ENCODE data around the gene EMX2.

EMX2 gene

GRCh38 chr10:117532451-117533107, 10.0 kb upstream of the EMX2 start:
- DNase-seq: no peak

GRCh38 chr10:117533507-117534281, 8.9 kb upstream of the EMX2 start:
- DNase-seq: no peak

DNA sequence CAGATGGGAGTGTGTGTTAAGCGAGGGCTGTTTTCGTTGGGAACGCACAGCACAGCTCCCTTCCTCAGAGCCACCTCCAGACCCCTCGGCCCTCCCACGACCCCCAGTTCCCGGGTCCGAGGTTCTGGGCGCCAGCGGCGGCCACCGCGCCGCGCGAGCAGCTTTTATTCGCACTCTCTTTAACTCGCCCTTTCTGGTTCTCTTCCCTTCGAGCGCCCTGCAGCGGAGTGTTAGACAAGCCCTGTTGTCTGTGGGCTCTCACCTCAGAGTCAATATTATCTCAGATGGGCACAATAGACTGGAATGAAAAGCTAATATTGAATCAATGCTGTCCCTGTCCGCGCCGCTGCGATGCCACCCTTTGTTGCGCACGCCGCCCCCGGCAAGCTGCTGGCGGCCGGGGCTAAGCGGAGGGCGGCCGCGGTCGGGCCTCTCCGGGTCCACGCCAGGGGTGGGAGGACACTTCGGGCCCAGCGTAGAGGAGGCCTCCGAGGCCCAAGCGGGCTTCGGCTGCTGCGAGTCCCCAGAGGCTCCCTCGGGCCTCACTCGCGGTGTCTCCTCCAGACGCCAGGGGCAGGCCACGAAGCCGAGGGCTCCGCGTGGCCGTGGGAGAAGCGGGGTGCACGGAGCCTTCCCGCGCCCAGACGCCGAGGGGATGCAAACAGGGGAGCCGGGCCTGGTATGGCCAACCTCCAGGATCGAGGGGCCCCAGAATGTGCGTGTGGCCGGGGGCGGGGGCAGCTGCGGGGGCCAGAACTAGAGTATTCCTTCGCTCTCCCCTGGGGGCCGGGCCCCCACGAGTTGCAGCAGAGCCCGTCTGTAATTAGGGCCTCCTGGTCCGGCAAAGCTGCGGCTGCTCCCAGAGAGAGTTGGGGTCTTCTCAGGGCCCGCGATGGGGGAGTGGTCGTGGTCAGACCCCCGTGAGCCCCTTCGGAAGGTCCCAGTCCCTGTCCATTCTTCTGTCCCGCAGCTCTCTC, 7.9 kb upstream of the EMX2 start:
- DNase-seq: peak; percentile 12

GRCh38 chr10:117535298-117536071, 7.1 kb upstream of the EMX2 start:
- no peak for DNase-seq

- DNase-seq: no peak
Measured at GRCh38 chr10:117536072-117536865, 6.3 kb upstream of the EMX2 start.

GRCh38 chr10:117536866-117537435, 5.6 kb upstream of the EMX2 start:
- no peak for DNase-seq

DNA sequence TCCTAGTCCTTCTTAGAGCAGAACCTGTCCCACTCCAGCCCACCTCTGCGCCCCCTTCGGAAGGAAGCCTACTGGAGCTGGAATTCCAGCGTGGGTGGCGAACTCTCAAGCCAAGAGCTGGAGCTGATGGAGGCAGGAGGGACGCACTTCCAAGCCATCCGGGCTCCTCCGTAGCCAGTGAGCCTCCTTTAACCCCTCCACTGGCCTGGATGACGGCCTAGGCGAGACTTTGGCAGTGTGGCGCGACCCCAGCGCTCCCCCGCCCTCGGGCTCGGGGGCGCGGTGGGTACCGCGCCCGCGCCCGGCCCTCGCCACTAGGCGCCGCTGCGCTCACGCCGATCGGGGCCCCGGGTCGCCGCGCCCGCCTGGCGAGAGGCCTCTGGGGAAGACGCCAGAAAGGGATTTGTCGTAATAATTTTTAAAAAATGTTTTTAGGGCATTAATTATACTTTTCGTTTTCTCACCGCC, 5.1 kb upstream of the EMX2 start:
- no peak for DNase-seq

- DNase-seq: no peak
Measured at GRCh38 chr10:117537904-117538524, 4.5 kb upstream of the EMX2 start.

- no peak for DNase-seq
Measured at GRCh38 chr10:117539361-117539773, 3.2 kb upstream of the EMX2 start.

DNA sequence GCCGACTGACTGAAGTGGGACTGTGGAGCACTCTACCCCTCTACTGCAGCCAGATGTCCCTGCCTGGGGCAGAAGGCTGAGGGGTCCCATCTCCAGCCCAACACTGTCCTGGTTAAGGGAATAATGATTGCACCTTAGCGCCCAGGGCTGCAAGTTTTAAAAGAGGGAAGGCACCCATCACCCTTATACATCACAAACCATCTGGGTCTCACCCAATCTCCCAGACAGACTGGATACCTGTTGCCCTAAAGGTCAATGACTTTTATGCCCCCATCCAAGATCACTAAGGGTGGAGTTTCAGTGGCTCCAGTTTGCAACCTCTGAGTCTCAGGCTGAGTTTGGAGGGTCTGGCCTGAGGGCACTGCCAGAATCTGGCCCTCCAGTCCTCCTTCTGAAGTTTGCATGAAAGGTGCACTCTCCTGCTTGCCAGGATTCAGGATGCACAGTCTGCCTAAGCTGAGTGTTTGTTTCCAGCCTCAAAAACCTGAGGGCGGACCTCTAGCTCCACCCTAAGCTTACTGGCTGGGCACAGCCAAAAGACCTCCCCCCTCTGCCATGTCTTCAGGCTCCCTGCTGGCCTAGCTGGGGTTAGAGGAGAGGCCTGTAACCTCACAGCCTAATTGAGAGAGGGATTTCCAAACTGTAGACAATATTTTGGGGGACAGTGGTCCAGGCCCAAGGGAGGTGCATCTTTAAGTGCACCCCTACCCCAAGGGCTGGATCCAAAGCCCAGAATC, 2.5 kb upstream of the EMX2 start:
- no peak for DNase-seq

DNA sequence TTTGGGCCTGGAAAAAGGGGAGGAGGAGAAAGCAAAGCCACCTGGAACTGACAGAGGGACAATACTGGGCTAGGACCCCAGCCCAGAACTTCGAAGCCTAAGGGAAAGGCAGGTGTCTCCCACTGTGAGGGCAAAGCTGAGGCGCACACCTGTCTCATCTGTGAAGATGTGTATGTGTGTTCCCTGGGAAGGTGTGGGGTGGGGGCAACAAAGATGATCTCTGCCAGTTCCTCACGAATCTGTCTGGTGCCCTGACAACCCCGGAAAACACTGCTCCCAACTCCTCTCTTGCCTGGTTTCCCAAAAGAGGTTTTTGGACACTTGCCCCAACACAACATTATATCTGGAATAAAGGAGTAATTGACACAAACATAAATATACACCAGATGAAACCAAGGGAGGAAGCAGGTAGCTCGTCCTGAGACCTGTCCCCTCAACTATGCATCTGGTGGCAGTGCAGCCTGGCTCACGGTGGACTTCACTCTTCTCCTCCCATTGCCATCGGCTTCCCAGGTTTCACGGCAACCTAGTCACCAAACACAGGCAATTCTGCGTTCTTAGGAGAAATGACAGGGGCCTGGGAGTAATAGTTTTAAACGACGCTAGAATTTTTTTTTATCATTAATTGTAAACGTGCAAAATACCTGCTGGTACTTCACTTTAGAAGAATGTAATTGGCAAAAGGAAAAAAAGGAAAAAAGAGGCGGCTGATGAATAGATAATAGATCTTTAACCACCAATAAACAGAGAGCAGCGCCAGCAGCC, 1.7 kb upstream of the EMX2 start:
- DNase-seq: no peak

DNA sequence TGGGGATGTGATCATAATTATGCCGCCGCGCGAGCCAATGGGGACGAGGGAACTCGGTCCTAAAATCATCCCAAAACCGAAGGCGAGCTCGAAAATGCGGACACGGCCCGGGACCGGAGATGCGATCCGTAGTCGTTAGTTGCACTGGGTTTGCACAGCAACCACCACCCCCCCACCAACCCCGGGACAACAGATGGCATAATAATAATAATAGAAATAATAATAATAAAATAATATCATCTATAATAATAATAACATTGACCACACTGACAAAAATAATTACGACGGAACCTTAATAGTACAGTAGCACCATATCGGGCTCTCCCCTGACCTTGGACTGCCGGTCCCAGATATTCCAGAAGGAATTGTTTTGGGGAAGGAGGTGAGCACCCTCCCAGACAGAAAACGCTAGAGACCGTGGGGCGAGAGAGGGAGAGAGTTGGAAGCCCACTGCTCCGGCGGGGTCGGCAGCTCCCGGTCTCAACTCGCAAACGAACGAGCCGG, 1.1 kb upstream of the EMX2 start:
- DNase-seq: peak; percentile 88

GRCh38 chr10:117541909-117542705, 439 bp upstream of the EMX2 start:
- peak; percentile 90 for DNase-seq

DNA sequence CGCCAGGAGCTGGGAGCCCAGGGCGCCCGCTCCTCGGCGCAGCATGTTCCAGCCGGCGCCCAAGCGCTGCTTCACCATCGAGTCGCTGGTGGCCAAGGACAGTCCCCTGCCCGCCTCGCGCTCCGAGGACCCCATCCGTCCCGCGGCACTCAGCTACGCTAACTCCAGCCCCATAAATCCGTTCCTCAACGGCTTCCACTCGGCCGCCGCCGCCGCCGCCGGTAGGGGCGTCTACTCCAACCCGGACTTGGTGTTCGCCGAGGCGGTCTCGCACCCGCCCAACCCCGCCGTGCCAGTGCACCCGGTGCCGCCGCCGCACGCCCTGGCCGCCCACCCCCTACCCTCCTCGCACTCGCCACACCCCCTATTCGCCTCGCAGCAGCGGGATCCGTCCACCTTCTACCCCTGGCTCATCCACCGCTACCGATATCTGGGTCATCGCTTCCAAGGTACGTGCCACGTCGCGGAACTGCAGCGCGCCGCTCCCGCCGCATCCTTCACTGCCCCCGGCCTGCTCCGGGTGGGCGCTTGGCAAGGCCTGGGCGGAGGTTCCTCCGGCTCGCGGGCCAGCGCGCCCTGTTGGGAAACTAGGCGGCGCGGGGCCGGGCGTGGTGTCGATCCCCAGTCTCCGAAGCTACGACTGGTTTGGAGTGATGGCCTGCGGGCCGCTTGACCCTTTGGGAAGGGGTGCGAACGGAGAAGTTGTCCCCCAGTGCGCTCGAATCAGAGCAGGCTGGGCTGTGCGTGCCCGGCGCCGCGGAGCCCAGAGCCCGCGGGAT, 868 bp downstream of the EMX2 start:
- peak; percentile 66 for DNase-seq

GRCh38 chr10:117544004-117544701, 1.6 kb downstream of the EMX2 start:
- DNase-seq: peak; percentile 40

- peak; percentile 28 for DNase-seq
Measured at GRCh38 chr10:117544711-117545140, 2.2 kb downstream of the EMX2 start.
